HepG2 (cell line): ENCODE results near the gene FAM217B. TPM values are rescaled to one million over a fixed set of nuclear protein-coding genes. Genes with fewer than 3 reads are reported as not detected.

Source experiments
- AGO2 ChIP-seq: fragments of 200-400 bp; formaldehyde crosslinking; optimal IDR thresholded peaks from 2 replicates; pipeline ENCODE3; 2017; ENCODE audit warnings: mild to moderate bottlenecking, low read depth, low read length, moderate library complexity
- BORCS8-MEF2B ChIP-seq: sonication (generic); formaldehyde crosslinking; IDR thresholded peaks from 2 replicates; pipeline ENCODE4 v1.8.0; 2022; ENCODE audit warnings: mild to moderate bottlenecking, missing genetic modification reagents
- HOMEZ ChIP-seq: IDR thresholded peaks from 2 replicates; pipeline ENCODE4 v1.6.1; 2016; ENCODE audit warnings: low read depth
- KDM2A ChIP-seq: sonication (generic); formaldehyde crosslinking; IDR thresholded peaks from 2 replicates; pipeline ENCODE4 v1.4.0; 2020; ENCODE audit warnings: low read depth, missing genetic modification reagents, borderline replicate concordance
- KLF6 ChIP-seq: IDR thresholded peaks from 2 replicates; pipeline ENCODE4 v1.8.0; 2016; ENCODE audit warnings: missing biosample characterization, missing genetic modification reagents
- NFKB2 ChIP-seq: sonication (generic); formaldehyde crosslinking; IDR thresholded peaks from 2 replicates; pipeline ENCODE4 v1.4.0; 2020; ENCODE audit warnings: missing genetic modification reagents, borderline replicate concordance
- PBX3 ChIP-seq: sonication (generic); formaldehyde crosslinking; IDR thresholded peaks from 2 replicates; pipeline ENCODE4 v1.8.1; 2023; ENCODE audit warnings: missing genetic modification reagents, inconsistent platforms, borderline replicate concordance
- RAD21 ChIP-seq: fragments of 450-650 bp; formaldehyde crosslinking; IDR thresholded peaks from 2 replicates; pipeline ENCODE4 v1.5.0; 2020; ENCODE audit warnings: mild to moderate bottlenecking
- RNF2 ChIP-seq: fragments of 450-650 bp; conservative IDR thresholded peaks from 2 replicates; pipeline ENCODE4 v1.6.1; 2016; ENCODE audit warnings: low read depth
- SIN3A ChIP-seq: IDR thresholded peaks from 2 replicates; pipeline ENCODE4 v1.6.1; 2011; ENCODE audit warnings: low read depth, mild to moderate bottlenecking, control low read depth, low read length, borderline replicate concordance
- TGIF2 ChIP-seq: IDR thresholded peaks from 2 replicates; pipeline ENCODE4 v1.6.1; 2016; ENCODE audit warnings: control low read depth, missing compliant biosample characterization
- ZBTB40 ChIP-seq, 2 experiments: fragments of 450-650 bp in 1 of 2; sonication (generic) in 1 of 2; formaldehyde crosslinking in 1 of 2; IDR thresholded peaks; 2 replicates each; pipeline versions ENCODE4 v1.6.1 to v1.8.0; 2016 to 2022; ENCODE audit warnings: antibody characterized with exemption in 1 of 2, mild to moderate bottlenecking in 1 of 2, missing genetic modification reagents in 1 of 2
- polyA plus RNA-seq, 8 experiments: library from polyadenylated mRNA; depleted of rRNA in 3 of 8; stranded (reverse) in 7 of 8; unstranded in 1 of 8; fragments of >200 nt; fragmentation: Illumina TruSeq in 4 of 8; extraction: Trizol in 4 of 8; gene quantifications; 2 replicates each; pipeline versions ENCODE4 v1.2.1 to v1.2.3, GENCODE V29; 2011 to 2016; ENCODE audit warnings: low read depth in 4 of 8, missing spikeins in 1 of 8, mixed read lengths in 1 of 8; ENCODE audit not compliant: insufficient read depth in 1 of 8
- total RNA-seq, 5 experiments: library from RNA; depleted of rRNA; stranded (reverse); fragments of >200 nt; fragmentation: Illumina TruSeq; extraction: Trizol; gene quantifications; 2 replicates each; pipeline ENCODE4 v1.2.3, GENCODE V29; 2016; ENCODE audit warnings: low read depth in 1 of 5
- TF ChIP-seq, protein P1 (sequence below): sonication (generic); formaldehyde crosslinking; IDR thresholded peaks from 2 replicates; pipeline ENCODE4 v1.4.0; 2020; ENCODE audit warnings: low read depth, mild to moderate bottlenecking, missing genetic modification reagents
- TF ChIP-seq, protein P2 (sequence below): sonication (generic); formaldehyde crosslinking; IDR thresholded peaks from 2 replicates; pipeline ENCODE4 v1.5.1; 2020; ENCODE audit warnings: missing genetic modification reagents, mild to moderate bottlenecking, borderline replicate concordance

FAM217B gene
- total and polyA plus RNA-seq, 2 of the 13 experiments (the other 11 are each of a cell fraction or from before 2014, with no cell fraction given), result 11.1 to 14.3 TPM

DNA sequence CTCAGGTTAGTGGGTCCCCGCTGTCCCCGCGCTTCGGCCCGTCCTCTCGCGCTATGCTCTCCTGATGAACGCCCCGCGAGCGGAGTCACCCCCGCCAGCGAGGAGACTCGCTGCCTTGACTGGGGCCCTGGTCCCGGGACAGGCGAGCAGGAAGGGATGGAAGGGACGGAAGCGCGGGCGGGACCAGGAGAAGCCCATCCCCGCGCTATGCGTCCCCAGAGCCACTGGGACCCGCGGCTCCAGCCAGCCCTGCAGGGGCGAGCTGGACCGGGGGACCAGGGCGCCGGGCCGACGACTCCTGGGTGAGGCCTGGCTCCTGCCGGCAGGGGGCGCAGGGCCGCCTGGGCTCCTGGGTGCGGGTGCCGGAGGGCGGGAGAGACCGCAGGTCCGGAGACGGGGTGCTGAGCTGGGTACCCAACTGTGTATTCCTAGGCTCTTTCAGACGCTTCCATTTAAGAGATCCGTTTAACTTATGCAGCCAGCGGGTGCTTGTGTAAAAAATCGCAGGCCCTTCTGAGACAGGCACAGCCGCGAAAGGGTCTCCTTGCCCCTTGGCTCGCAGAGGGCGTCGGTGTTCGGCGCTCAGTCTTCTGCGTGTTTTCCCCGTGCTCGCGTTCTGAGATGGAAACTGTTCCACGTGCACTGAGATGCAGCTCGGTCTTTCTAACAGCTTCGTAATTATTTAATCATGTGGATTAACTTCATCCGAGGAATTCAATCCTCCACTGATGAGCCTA is 6.2 kb upstream of the FAM217B start (continued):
- TF ChIP-seq, protein P1, sequence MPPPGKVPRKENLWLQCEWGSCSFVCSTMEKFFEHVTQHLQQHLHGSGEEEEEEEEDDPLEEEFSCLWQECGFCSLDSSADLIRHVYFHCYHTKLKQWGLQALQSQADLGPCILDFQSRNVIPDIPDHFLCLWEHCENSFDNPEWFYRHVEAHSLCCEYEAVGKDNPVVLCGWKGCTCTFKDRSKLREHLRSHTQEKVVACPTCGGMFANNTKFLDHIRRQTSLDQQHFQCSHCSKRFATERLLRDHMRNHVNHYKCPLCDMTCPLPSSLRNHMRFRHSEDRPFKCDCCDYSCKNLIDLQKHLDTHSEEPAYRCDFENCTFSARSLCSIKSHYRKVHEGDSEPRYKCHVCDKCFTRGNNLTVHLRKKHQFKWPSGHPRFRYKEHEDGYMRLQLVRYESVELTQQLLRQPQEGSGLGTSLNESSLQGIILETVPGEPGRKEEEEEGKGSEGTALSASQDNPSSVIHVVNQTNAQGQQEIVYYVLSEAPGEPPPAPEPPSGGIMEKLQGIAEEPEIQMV (CRISPR knock-in tag), result no peak
- TF ChIP-seq BORCS8-MEF2B (CRISPR knock-in tag) (no peak; the same call in 1 of the 2 replicates), HOMEZ (CRISPR knock-in tag) (no peak), KLF6 (CRISPR knock-in tag) (0 out of 2 replicates have a peak, but pooled peaks have one; percentile 35), ZBTB40 (IDR thresholded peaks at IDR 0.05) (no peak), ZBTB40 (CRISPR knock-in tag; IDR thresholded peaks at IDR 0.05) (peak; percentile 53; the same call in 1 of the 2 replicates), RNF2 (0 out of 2 replicates have a peak, but pooled peaks have one; percentile 31), RAD21 (CRISPR knock-in tag) (peak; percentile 67), PBX3 (CRISPR knock-in tag) (no peak), SIN3A (no peak), TGIF2 (CRISPR knock-in tag) (no peak), AGO2 (peak; percentile 76), NFKB2 (peak; percentile 40; the same call in 1 of the 2 replicates), KDM2A (CRISPR knock-in tag) (peak; percentile 79)
- TF ChIP-seq, protein P2, sequence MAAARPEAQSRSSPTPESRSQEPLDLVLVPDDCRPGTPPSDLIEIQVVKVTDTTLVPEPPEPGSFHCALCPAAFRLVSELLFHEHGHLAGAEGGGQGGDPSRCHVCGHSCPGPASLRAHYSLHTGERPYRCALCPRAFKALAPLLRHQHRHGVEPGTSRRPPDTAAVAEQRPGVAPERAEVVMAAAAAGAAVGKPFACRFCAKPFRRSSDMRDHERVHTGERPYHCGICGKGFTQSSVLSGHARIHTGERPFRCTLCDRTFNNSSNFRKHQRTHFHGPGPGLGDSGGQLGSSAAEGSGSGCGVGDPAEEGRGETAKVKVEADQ (CRISPR knock-in tag), result no peak
